Measurements from ENCODE around the gene ACTG1. TPM values are rescaled to one million over a fixed set of nuclear protein-coding genes. Genes with fewer than 3 reads are reported as not detected.

The ACTG1 gene
- total RNA-seq, 1 donor from 2014 or later: 3,623 TPM

DNA sequence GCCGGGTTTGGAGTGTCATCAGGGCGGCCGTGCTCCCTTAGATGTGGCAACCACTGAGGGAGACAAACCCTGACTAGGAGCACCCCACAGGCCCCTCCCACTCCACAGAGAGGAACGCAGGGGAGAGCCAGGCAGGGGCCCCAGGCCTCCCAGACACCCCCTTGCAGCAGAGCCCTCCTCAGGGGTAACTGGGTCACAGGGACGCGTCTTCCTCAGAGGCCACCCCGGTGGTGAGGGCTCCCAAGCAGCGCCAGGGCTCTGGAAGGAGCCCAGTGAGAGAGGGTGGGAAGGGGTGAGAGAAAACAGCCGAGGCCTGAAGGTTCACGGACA, 26.9 kb upstream of the ACTG1 start:
- FAIRE-seq (no peak), DNase-seq (ENCODE audit: low read depth) (no peak)
- TF ChIP-seq, protein P1, sequence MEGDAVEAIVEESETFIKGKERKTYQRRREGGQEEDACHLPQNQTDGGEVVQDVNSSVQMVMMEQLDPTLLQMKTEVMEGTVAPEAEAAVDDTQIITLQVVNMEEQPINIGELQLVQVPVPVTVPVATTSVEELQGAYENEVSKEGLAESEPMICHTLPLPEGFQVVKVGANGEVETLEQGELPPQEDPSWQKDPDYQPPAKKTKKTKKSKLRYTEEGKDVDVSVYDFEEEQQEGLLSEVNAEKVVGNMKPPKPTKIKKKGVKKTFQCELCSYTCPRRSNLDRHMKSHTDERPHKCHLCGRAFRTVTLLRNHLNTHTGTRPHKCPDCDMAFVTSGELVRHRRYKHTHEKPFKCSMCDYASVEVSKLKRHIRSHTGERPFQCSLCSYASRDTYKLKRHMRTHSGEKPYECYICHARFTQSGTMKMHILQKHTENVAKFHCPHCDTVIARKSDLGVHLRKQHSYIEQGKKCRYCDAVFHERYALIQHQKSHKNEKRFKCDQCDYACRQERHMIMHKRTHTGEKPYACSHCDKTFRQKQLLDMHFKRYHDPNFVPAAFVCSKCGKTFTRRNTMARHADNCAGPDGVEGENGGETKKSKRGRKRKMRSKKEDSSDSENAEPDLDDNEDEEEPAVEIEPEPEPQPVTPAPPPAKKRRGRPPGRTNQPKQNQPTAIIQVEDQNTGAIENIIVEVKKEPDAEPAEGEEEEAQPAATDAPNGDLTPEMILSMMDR (IDR thresholded peaks at IDR 0.05; ENCODE audit: insufficient read depth, low read length, severe bottlenecking): no peak
- H3K36me3 ChIP-seq (ENCODE audit: control insufficient read depth, insufficient read depth, low read length): peaks cover 18% of the 10 kb centered on the region
- H3K4me3 ChIP-seq (ENCODE audit: low read depth, low read length): no peak overlapping the region
- peaks cover 8% of the 10 kb centered on the region for H3K27me3 ChIP-seq (ENCODE audit: control insufficient read depth, insufficient read depth, low read length)

DNA sequence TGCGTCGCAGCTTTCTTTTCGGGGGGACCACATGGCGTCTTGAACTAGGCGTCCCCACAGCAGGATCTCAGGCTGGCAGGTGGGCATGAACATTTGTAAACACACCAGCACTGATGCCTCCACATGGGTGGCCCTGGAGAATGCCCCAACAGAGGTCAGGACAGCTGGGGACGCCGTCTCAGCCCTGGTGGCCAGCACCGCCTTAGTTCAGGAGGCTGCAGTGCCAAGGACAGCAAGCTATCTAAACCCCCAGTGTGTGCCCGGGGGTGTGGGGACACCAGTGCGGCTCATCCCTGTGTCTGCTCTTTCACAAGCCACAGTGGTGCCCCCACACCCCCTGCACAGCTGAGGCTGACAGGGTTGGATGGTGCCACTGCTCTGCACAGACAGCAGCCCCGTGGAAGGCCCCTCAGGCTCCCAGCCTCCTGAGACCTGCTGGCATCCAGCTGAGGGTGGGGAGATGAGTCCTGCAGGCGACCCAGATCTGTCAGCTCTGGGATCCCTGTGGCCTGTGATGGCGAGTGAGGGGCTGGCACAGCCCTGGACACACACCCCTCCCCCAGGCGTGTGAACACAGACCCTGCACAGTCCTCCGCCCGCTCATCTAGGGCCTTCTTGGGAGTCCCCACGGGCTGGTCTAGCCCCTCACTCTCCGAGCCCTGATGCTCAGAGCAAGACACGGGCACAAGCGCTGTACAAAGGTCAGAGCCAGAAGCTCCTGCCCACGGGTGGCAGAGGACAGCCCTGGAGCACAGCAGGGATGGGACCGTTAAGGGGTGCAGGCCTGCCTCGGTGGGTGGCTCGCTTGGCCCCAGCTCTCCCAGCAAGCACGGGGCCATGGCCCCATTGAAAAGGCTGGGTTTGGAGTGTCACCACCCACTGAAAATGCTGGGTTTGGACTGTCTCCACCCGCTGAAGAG, 26.3 kb upstream of the ACTG1 start:
- Histone ChIP-seq H3K36me3 (ENCODE audit: control insufficient read depth, insufficient read depth, low read length) (peaks cover 14% of the 10 kb centered on the region), H3K27me3 (ENCODE audit: control insufficient read depth, insufficient read depth, low read length) (peaks cover 8% of the 10 kb centered on the region), H3K4me3 (ENCODE audit: low read depth, low read length) (no peak overlapping the region)
- DNase-seq (ENCODE audit: low read depth) (no peak), FAIRE-seq (no peak)
- TF ChIP-seq, protein P1 (IDR thresholded peaks at IDR 0.05; ENCODE audit: insufficient read depth, low read length, severe bottlenecking): no peak

DNA sequence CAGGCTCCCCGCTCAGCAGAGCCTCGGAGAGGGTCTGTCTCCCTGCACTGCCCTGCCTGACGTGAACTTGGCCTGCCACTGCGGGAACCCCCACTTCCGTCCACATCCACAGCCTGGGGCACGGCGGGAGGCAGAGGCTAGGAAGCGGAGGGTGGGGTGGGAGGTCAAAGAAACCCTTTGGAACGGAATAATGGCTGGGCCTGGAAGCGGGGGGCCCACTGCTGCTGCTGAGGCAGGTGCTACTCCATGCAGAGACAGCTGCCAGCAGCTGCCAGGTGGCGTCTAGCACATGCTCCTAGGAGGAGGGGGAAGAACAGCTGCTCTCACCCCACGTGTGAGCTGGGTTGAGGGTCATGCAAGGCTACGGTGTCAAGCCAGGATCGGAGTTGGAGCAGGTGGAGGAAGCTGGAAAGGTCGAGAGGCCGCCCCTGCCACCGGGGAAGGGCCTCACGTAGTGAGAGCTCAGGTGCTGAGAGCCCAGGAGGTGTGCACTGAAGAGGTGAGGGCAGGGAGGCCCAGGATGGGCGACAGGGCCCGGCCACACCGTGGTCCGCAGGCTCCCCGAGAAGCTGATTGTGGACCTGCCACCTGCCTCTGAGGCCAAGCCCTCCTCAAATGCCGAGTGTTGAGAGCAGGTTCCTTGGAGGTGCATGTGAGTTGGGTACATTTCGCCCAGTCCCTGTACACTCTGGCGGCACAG, 25.4 kb upstream of the ACTG1 start:
- no peak overlapping the region for H3K4me3 ChIP-seq (ENCODE audit: low read depth, low read length)
- TF ChIP-seq, protein P1 (IDR thresholded peaks at IDR 0.05; ENCODE audit: insufficient read depth, low read length, severe bottlenecking): no peak
- FAIRE-seq (no peak), DNase-seq (ENCODE audit: low read depth) (no peak)
- peaks cover 8% of the 10 kb centered on the region for H3K36me3 ChIP-seq (ENCODE audit: control insufficient read depth, insufficient read depth, low read length)
- peaks cover 8% of the 10 kb centered on the region for H3K27me3 ChIP-seq (ENCODE audit: control insufficient read depth, insufficient read depth, low read length)

DNA sequence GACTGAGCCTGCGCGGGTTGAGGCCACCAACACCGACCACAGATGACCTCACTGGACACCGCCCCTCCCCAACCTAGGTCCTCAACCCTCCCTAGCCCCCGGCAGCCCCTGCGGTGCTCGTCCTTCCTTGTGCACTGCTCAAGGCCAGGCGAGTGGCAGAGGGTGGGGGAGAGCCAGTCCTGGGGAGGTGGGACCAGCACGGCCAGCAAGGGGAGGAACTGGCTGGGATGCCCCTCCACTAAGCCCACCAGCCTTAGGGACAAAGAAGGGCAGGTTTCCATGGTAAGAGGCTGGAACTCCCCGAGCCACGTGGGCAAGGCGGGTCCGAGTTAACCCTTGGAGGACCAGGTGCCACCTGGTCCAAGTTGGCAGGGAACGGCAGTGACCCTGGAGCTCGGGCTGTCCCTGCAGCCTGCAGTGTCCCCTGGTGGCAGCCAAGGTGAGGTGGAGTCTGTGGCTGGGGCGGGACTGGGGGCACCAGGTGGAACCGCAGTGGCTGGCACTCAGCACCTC, 24.8 kb upstream of the ACTG1 start:
- DNase-seq (ENCODE audit: low read depth) (no peak), FAIRE-seq (no peak)
- Histone ChIP-seq H3K27me3 (ENCODE audit: control insufficient read depth, insufficient read depth, low read length) (peaks cover 8% of the 10 kb centered on the region), H3K36me3 (ENCODE audit: control insufficient read depth, insufficient read depth, low read length) (peaks cover 4% of the 10 kb centered on the region), H3K4me3 (ENCODE audit: low read depth, low read length) (no peak overlapping the region)
- TF ChIP-seq, protein P1 (IDR thresholded peaks at IDR 0.05; ENCODE audit: insufficient read depth, low read length, severe bottlenecking): peak; percentile 81

DNA sequence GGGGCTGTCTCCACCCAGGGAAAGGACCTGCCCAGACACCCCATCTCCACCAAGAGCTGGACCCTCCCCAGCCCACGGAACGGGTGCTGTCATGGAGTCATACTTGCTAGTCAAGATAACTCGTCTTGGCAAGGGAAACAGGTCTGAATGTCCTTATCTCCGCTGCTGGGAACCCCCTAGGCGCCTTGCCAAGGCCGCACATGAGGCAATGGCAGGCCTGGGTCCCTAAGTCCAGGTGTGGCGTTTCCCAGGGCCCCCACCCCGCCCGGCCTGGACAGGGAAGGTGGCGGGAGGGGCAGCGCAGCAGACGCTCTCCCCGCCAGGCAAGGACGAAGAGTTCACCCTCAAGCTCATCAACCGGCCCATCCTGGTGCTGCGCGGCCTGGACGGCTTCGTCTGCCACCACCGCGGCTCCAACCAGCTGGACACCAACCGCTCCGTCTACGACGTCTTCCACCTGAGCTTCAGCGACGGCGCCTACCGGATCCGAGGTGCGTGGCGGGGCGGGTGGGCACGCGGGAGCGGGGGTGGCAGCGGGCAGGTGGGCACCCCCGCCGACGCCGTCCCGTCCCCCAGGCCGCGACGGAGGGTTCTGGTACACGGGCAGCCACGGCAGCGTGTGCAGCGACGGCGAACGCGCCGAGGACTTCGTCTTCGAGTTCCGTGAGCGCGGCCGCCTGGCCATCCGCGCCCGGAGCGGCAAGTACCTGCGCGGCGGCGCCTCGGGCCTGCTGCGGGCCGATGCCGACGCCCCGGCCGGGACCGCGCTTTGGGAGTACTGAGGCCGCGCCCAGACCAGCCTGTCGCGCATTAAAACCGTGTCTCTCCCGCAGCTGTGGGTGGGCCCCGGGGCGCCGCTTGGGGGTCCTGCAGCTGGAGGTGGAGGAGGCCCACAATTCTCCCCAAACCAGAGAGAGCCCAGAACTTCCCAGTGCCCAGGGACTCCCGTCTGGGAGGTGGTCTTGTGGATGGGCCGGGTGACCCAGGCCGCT, 24.0 kb upstream of the ACTG1 start:
- Histone ChIP-seq H3K27me3 (ENCODE audit: control insufficient read depth, insufficient read depth, low read length) (peaks cover 8% of the 10 kb centered on the region), H3K36me3 (ENCODE audit: control insufficient read depth, insufficient read depth, low read length) (peaks cover 2% of the 10 kb centered on the region), H3K4me3 (ENCODE audit: low read depth, low read length) (no peak overlapping the region)
- TF ChIP-seq, protein P1 (IDR thresholded peaks at IDR 0.05; ENCODE audit: insufficient read depth, low read length, severe bottlenecking): no peak
- FAIRE-seq: no peak
- no peak for DNase-seq (ENCODE audit: low read depth)
